HG02970 (cell line): ENCODE data around the gene RFESD.
"Not testable (repeated sequence)": the region's sequence is repeated elsewhere in the genome, so short reads cannot be mapped to it uniquely, and the experiment has no call there.

ENCODE experiments used
- ATAC-seq: cut with Tn5 transposase; IDR thresholded peaks from one replicate; pipeline ENCODE4 v1.9.1; 2021; ENCODE audit warnings: mild to moderate bottlenecking, moderate library complexity, moderate number of reproducible peaks; ENCODE audit not compliant: unreplicated experiment, low FRiP score

RFESD gene

DNA sequence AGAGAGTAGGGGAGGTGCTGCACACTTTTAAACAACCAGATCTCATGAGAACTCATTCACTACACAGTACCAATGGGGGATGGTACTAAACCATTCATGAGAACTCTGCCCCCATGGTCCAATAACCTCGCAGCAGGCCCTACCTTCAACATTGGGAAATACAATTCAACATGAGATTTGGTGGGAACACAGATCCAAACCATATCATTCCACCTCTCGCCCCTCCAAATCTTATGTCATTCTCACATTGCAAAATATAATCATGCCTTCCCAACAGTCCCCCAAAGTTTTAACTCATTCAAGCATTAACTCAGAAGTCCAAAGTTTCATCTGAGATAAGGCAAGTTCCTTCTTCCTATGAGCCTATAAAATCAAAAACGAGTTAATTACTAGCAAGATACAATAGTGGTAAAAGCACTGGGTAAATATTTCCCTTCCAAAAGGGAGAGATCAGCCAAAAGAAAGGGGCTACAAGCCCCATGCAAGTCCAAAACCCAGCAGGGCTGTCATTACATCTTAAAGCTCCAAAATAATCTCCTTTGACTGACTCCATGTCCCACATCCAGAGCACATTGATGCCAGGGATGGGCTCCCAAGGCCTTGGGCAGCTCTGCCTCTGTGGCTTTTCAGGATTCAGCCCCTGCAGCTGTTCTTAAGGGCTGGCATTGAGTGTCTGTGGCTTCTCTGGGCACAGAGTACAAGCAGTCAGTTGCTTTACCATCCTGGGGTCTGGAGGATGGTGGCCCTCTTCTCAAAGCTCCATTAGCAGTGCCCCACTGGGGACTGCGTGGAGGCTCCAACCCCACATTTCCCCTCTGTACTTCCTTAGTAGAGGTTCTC, 18.4 kb upstream of the RFESD start:
- ATAC-seq = no peak

DNA sequence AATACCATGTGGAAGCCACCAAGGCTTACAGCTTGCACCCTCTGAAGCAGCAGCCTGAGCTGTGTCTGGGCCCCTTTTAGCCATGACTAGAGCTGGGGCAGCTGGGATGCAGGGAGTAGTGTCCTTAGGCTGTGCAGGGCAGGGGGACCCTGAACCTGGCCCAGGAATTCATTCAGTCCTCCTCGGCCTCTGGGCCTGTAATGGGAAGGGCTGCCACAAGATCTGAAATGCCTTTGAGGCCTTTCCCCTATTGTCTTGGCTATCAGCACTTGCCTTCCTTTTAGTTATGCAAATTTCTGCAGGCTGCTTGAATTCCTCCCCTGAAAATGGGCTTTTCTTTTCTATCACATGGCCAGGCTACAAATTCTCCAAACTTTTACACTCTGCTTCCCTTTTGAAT, 17.6 kb upstream of the RFESD start:
- no peak for ATAC-seq

- no peak for ATAC-seq
Observed at GRCh38 chr5:95630394-95630917, 16.1 kb upstream of the RFESD start.

DNA sequence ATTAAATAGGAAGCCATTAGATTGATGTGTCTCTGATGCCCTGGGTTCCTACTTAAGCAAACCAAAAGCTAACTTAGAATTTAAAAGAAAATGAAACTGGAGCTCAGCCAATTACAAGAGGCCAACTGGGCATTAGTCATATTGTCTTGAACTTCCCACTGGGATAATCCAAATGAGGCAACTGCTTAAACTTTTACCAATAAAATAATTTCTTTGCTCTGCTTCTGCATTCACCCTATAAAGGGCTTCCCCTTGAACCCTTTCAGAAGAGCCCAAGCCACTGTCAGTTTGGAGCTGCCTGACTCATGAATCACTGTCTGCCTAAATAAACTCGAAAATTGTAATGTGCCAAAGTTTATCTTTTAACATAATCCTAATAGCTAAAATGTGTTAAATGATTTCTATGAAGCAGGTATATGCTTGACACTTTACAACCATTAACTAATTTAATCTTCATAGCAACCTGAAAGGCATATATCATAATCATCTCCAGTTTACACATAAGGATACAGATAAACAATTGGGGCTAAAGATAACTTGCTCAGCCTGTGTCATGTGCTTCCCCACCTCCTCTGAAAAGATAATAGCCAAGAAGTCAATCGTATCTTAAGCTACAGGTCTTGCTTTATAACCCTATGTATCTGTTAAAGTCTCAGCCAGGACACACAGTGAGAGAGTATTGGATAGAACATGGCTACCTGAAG, 15.2 kb upstream of the RFESD start:
- ATAC-seq = no peak

DNA sequence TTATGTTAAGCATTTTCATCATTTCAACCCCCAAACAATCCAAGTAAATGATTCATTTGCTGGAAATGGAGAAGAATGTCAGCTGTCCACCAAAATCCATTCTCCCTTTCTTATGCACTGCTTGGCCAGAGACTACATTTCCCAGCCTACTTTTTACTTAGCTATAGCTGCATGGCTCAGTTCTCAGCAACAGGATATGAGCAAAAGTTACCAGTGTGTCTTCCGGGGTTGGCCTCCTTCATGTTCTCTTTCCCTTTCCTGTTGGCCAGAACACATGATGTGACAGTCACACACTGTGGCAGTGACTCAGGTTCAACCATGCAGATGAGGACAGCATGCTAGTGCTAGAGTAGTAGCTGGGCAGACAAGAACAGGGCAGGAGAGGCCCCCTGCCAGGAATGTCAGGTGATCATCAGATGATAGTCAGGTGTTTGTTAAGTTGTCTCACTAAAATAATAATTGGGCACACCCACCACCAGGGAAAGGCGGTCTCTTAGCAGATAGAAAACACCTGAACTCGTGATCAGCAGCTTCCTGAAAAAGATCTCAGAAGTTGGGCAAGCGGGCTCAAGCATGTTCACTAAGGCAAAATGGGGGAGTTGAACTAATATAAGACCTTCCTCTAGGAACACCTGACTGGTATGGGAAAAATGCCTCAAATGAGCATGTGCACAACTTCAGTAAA, 14.4 kb upstream of the RFESD start:
- no peak for ATAC-seq

DNA sequence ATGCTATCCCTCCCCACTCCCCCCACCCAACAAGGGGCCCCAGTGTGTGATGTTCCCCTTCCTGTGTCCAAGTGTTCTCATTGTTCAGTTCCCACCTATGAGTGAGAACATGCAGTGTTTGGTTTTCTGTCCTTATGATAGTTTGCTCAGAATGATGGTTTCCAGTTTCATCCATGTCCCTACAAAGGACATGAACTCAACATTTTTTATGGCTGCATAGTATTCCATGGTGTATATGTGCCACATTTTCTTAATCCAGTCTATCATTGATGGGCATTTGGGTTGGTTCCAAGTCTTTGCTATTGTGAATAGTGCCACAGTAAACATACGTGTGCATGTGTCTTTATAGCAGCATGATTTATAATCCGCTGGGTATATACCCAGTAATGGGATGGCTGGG, 13.6 kb upstream of the RFESD start:
- not testable (repeated sequence) for ATAC-seq

GRCh38 chr5:95633671-95634070, 12.9 kb upstream of the RFESD start:
- no peak for ATAC-seq

DNA sequence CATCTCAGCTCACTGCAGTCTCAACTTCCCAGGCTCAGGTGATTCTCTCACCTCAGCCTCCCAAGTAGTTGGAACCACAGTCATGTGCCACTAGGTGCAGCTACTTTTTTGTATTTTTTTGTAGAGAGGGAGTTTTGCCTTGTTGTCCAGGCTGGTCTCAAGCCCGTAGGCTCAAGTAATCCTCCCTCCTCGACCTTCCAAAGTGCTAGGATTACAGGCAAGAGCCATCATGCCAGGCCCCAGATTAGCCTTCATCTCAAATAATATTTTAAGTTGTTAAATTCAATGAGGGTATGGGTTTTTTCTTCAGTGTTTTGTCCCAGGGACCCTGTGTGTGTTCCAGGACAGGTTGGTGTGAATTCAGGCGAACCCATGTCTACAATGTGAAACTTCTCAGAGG, 12.5 kb upstream of the RFESD start:
- no peak for ATAC-seq

GRCh38 chr5:95638632-95639031, 7.9 kb upstream of the RFESD start:
- ATAC-seq = no peak

- ATAC-seq = no peak
Observed at GRCh38 chr5:95641741-95642220, 4.8 kb upstream of the RFESD start.

GRCh38 chr5:95643152-95643551, 3.4 kb upstream of the RFESD start:
- ATAC-seq = no peak

- ATAC-seq = no peak
Observed at GRCh38 chr5:95644351-95645042, 2.1 kb upstream of the RFESD start.

DNA sequence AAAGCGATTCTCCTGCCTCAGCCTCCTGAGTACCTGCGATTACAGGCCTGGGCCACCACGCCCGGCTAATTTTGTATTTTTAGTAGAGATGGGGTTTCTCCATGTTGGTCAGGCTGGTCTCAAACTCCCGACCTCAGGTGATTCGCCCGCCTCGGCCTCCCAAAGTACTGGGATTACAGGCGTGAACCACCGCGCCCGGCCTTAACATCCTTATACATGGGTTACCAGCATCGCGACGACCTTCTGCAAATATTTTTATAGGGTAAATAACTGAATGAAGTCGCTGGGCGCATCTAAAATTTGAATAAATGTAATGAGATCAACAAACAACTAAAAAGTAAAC, 380 bp upstream of the RFESD start:
- not testable (repeated sequence) for ATAC-seq

DNA sequence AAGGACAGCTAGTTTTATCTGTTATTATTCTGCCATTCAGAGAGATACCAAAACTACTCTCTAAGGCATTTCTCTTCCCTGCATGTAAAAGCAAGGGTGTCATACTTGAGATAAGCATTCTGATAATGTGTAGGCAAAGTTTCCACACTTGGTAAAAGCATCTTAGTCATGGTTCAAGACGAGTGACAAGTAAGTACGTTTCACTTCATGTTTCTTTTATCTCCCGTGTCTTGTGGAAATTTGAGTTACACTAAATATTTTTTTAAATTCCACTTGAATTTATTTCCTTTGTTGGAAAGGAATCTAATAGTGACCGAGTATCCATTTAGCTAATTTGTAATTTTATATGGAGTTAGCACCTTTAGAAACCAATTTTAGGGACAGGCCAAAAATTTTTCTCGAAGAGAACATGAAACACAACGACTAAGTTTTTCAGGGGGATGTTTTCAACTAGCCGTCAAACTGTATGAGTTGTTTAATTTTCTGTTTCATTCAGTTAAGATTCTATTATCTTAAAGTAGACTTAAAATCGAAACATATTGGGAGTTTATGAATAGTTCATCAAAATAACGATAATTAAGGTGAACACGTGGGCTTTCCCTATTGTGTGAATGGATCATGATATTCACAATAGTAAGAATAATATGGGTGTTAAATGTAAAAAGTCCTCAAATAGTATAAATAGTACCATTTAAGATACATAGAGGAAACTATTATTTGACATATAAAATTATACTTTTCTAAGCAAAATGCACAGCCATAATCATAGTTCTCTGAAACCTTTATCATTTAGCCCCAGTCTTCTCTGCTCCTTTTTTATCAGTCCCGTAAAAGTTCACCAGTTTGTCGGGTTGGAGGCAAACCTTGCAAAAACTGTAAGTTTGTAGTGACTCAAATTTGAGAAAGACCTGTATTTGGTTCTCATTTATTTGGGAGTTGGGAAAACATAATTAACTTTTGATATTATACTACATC, 1.6 kb downstream of the RFESD start:
- no peak for ATAC-seq

DNA sequence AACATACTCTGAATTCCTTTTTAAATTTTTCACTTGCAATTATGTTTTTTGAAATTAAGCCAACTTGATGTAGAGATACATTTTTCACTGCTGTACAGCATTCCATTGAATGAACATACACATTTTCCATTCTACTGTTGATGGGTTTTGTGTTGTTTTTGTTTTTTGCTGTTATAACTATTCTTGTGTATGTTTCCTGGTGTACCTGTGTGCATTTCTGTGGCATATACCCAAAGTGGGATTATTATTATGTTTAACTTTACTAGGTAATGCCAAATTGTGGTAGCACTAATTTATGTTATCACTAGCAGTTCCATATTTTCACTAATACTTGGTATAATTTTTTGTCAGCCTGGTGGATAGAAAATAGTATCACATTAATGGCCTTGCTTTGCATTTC, 2.7 kb downstream of the RFESD start:
- no peak for ATAC-seq

- ATAC-seq = no peak
Observed at GRCh38 chr5:95649842-95650620, 3.5 kb downstream of the RFESD start.

GRCh38 chr5:95652849-95653248, 6.3 kb downstream of the RFESD start:
- no peak for ATAC-seq

DNA sequence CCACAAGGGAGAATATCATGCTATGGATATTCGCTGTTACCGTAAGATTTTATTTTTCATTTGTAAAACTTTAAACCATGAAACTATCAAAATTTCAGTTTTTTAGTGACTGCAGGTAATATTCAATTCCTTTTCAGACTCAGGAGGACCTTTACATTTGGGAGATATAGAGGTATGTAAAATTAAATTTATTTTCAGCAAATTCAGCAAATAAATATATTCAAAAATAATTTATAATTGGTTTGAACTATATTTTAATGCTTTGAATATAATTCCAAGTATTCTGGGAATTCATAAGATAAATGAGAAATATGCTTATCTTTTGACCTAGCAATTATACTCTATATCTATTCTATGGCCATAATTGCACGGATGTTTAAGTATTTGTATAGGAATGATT, 7.6 kb downstream of the RFESD start:
- ATAC-seq = no peak

- ATAC-seq = no peak
Observed at GRCh38 chr5:95655575-95655974, 9.0 kb downstream of the RFESD start.
